NCI-H1092 (cell line): ENCODE results near the gene TUBAL3.
"Not testable (repeated sequence)": the region's sequence is repeated elsewhere in the genome, so short reads cannot be mapped to it uniquely, and the experiment has no call there.

Experiments
- DNase-seq: peaks from one replicate; lab custom pipeline; 2025; lab: John Stamatoyannopoulos, UW

The TUBAL3 gene

GRCh38 chr10:5379202-5379601 is 25.4 kb downstream of the TUBAL3 start:
- not testable (repeated sequence) for DNase-seq

- no peak for DNase-seq
These were observed 28.2 kb downstream of the TUBAL3 start for GRCh38 chr10:5376450-5376849.

GRCh38 chr10:5373891-5374611 is 30.6 kb downstream of the TUBAL3 start:
- no peak for DNase-seq

- DNase-seq, result no peak
These were observed 31.3 kb downstream of the TUBAL3 start for GRCh38 chr10:5373307-5373706.

- DNase-seq, result no peak
These were observed 33.9 kb downstream of the TUBAL3 start for GRCh38 chr10:5370493-5371352.

- no peak for DNase-seq
These were observed 35.1 kb downstream of the TUBAL3 start for GRCh38 chr10:5369362-5370158.

GRCh38 chr10:5365928-5366327 is 38.7 kb downstream of the TUBAL3 start:
- no peak for DNase-seq

GRCh38 chr10:5364890-5365338 is 39.7 kb downstream of the TUBAL3 start, which contains the start of gene UCN3:
UCN3 (plus strand) TSS chr10:5364966; CDS start chr10:5373721, 8,755 bp downstream.
- DNase-seq, result no peak

- DNase-seq, result no peak
These were observed 40.3 kb downstream of the TUBAL3 start for GRCh38 chr10:5364374-5364773.

GRCh38 chr10:5362873-5363272 is 41.8 kb downstream of the TUBAL3 start:
- no peak for DNase-seq

- DNase-seq, result no peak
These were observed 42.7 kb downstream of the TUBAL3 start for GRCh38 chr10:5361966-5362365.

GRCh38 chr10:5360318-5360915 is 44.2 kb downstream of the TUBAL3 start:
- DNase-seq, result no peak

GRCh38 chr10:5356302-5356763 is 48.3 kb downstream of the TUBAL3 start:
- no peak for DNase-seq

GRCh38 chr10:5355594-5356301 is 48.9 kb downstream of the TUBAL3 start:
- no peak for DNase-seq

GRCh38 chr10:5354068-5354467 is 50.6 kb downstream of the TUBAL3 start:
- no peak for DNase-seq

GRCh38 chr10:5349362-5349761 is 55.3 kb downstream of the TUBAL3 start:
- no peak for DNase-seq

- DNase-seq, result no peak
These were observed 57.7 kb downstream of the TUBAL3 start for GRCh38 chr10:5346881-5347280.

GRCh38 chr10:5344746-5345145 is 59.9 kb downstream of the TUBAL3 start:
- no peak for DNase-seq

- no peak for DNase-seq
These were observed 60.6 kb downstream of the TUBAL3 start for GRCh38 chr10:5343979-5344378.

GRCh38 chr10:5343561-5343960 is 61.1 kb downstream of the TUBAL3 start:
- DNase-seq, result no peak
